Measurements from ENCODE around the gene B3GAT2.

- TF ChIP-seq EZH2 (optimal IDR thresholded peaks at IDR 0.05; ENCODE audit: low read depth, low read length) (no peak), CTCF (IDR thresholded peaks at IDR 0.05; ENCODE audit: low read length) (no peak), EZH2phosphoT487 (IDR thresholded peaks at IDR 0.05; ENCODE audit: low read length) (no peak)
Observed at GRCh38 chr6:70872469-70872868, 84.4 kb downstream of the B3GAT2 start.

All from MM.1S (cell line).